CD14-positive monocyte (primary cell): ENCODE results near the gene PSEN1. TPM values are rescaled to one million over a fixed set of nuclear protein-coding genes. Genes with fewer than 3 reads are reported as not detected.
A peak's percentile ranks its signal among the peaks of the same experiment; 100 is the strongest.

Source experiments
- DNase-seq, 3 donors: peaks; one replicate each; pipeline ENCODE4 v3.0.0-alpha.2; 2011 to 2022
- H2AFZ ChIP-seq: 2 replicates; pipeline ENCODE4 v1.6.0; 2012; ENCODE audit warnings: mild to moderate bottlenecking, low read depth, low read length, inconsistent platforms; ENCODE audit not compliant: insufficient read depth, poor library complexity, severe bottlenecking
- H3K27ac ChIP-seq, 2 donors: 1 replicate in 1 of 2; 2 replicates in 1 of 2; pipeline ENCODE4 v1.5.1; 2012 to 2013; ENCODE audit warnings: low read length in 2 of 2, control low read depth in 1 of 2, inconsistent platforms in 1 of 2, low read depth in 1 of 2, mild to moderate bottlenecking in 1 of 2
- H3K27me3 ChIP-seq, 2 donors: one replicate each; pipeline versions ENCODE4 v1.6.0 to v1.6.1; 2011 to 2013; ENCODE audit warnings: low read length in 2 of 2; ENCODE audit not compliant: control insufficient read depth in 2 of 2, insufficient read depth in 2 of 2
- H3K36me3 ChIP-seq, 2 donors: replicated peaks in 1 of 2; 1 replicate in 1 of 2; 2 replicates in 1 of 2; pipeline versions ENCODE4 v1.5.1 to v1.6.1; 2012 to 2013; ENCODE audit warnings: low read length in 2 of 2, control low read depth in 1 of 2, inconsistent platforms in 1 of 2, mild to moderate bottlenecking in 1 of 2; ENCODE audit not compliant: insufficient read depth in 2 of 2, control insufficient read depth in 1 of 2
- H3K4me1 ChIP-seq, 2 donors: 1 replicate in 1 of 2; 2 replicates in 1 of 2; pipeline versions ENCODE4 v1.5.1 to v1.6.1; 2012 to 2013; ENCODE audit warnings: low read length in 2 of 2, control low read depth in 1 of 2, inconsistent platforms in 1 of 2, mild to moderate bottlenecking in 1 of 2, moderate library complexity in 1 of 2; ENCODE audit not compliant: insufficient read depth in 2 of 2, control insufficient read depth in 1 of 2
- H3K4me2 ChIP-seq: replicated peaks from 2 replicates; pipeline ENCODE3; 2012; ENCODE audit warnings: low read length, moderate library complexity, mild to moderate bottlenecking; ENCODE audit not compliant: poor library complexity, severe bottlenecking; ENCODE audit errors: extremely low read depth
- H3K4me3 ChIP-seq, 3 experiments: fragments of 200-600 bp in 1 of 3; sonication (generic) in 1 of 3; replicated peaks in 1 of 3; 1 replicate in 2 of 3; 2 replicates in 1 of 3; pipeline ENCODE4 v1.5.1; 2011 to 2013; ENCODE audit warnings: low read length in 3 of 3, mild to moderate bottlenecking in 3 of 3, control low read depth in 2 of 3, low read depth in 2 of 3, inconsistent platforms in 1 of 3, moderate library complexity in 1 of 3
- H3K79me2 ChIP-seq: 2 replicates; pipeline ENCODE4 v1.6.0; 2012; ENCODE audit warnings: mild to moderate bottlenecking, control low read depth, inconsistent platforms, low read length, moderate library complexity; ENCODE audit not compliant: insufficient read depth
- H3K9ac ChIP-seq: 2 replicates; pipeline ENCODE4 v1.6.0; 2017; ENCODE audit warnings: low read length, mild to moderate bottlenecking; ENCODE audit not compliant: insufficient read depth, poor library complexity, severe bottlenecking
- H3K9me3 ChIP-seq, 2 donors: replicated peaks in 1 of 2; 1 replicate in 1 of 2; 2 replicates in 1 of 2; pipeline versions ENCODE4 v1.5.1 to v1.6.1; 2012 to 2013; ENCODE audit warnings: low read length in 2 of 2, control low read depth in 1 of 2; ENCODE audit not compliant: control insufficient read depth in 1 of 2, insufficient read depth in 1 of 2
- H4K20me1 ChIP-seq: 2 replicates; pipeline ENCODE4 v1.6.0; 2012; ENCODE audit warnings: mild to moderate bottlenecking, low read length, control low read depth, moderate library complexity; ENCODE audit not compliant: insufficient read depth
- H3K27ac Mint-ChIP-seq, 7 donors: one replicate each; pipeline ENCODE4 v1.8.0; 2020; ENCODE audit warnings: mild to moderate bottlenecking in 7 of 7, mixed read lengths in 7 of 7, moderate library complexity in 6 of 7, inconsistent platforms in 2 of 7
- H3K27me3 Mint-ChIP-seq, 3 donors: one replicate each; pipeline ENCODE4 v1.8.0; 2021 to 2022; ENCODE audit warnings: low read depth in 3 of 3, mild to moderate bottlenecking in 3 of 3, mixed read lengths in 3 of 3, moderate library complexity in 3 of 3, inconsistent platforms in 1 of 3
- H3K36me3 Mint-ChIP-seq, 2 donors: one replicate each; pipeline ENCODE4 v1.8.0; 2020; ENCODE audit warnings: mixed read lengths in 2 of 2, inconsistent platforms in 1 of 2, mild to moderate bottlenecking in 1 of 2
- H3K4me1 Mint-ChIP-seq: one replicate; pipeline ENCODE4 v1.8.0; 2020; ENCODE audit warnings: mild to moderate bottlenecking, mixed read lengths
- H3K4me3 Mint-ChIP-seq, 2 donors: one replicate each; pipeline ENCODE4 v1.8.0; 2020; ENCODE audit warnings: mild to moderate bottlenecking in 2 of 2, mixed read lengths in 2 of 2, moderate library complexity in 1 of 2
- H3K9me3 Mint-ChIP-seq, 7 donors: one replicate each; pipeline ENCODE4 v1.8.0; 2020 to 2022; ENCODE audit warnings: mixed read lengths in 7 of 7, mild to moderate bottlenecking in 6 of 7, moderate library complexity in 6 of 7, inconsistent platforms in 2 of 7
- WGBS: methylation state at CpG from one replicate; pipeline ENCODE4 v1.1.5; 2013; ENCODE audit warnings: missing lambda C conversion rate; ENCODE audit not compliant: insufficient coverage; 5-methylcytosine and 5-hydroxymethylcytosine counted together
- intact Hi-C, 2 donors: fragments of 100-400 bp; cut with micrococcal nuclease; formaldehyde crosslinking; loops; one replicate each; pipeline versions ENCODE4 v1.15.0 to v1.15.1; 2023
- polyA plus RNA-seq, 3 donors: library from polyadenylated mRNA; depleted of rRNA in 1 of 3; unstranded in 2 of 3; stranded (reverse) in 1 of 3; fragments of 300-500 nt in 2 of 3; fragments of >200 nt in 1 of 3; fragmentation: Illumina TruSeq in 2 of 3; gene quantifications; 1 replicate in 2 of 3; 2 replicates in 1 of 3; pipeline ENCODE4 v1.2.3, GENCODE V29; 2012 to 2021
- small RNA-seq: library from RNA; depleted of rRNA; stranded (forward); fragments of <200 nt; gene quantifications from one replicate; pipeline ENCODE3, GENCODE V24; 2012; ENCODE audit warnings: low read depth; ENCODE audit not compliant: insufficient read length
- TF ChIP-seq, protein P1 (sequence below): fragments of 200-600 bp; IDR thresholded peaks from one replicate; pipeline ENCODE4 v1.8.0; 2022; ENCODE audit warnings: antibody characterized with exemption, mild to moderate bottlenecking

PSEN1 gene
- polyA plus RNA-seq, 3 donors, result 42.4 to 130 (median 85.6) TPM

DNA sequence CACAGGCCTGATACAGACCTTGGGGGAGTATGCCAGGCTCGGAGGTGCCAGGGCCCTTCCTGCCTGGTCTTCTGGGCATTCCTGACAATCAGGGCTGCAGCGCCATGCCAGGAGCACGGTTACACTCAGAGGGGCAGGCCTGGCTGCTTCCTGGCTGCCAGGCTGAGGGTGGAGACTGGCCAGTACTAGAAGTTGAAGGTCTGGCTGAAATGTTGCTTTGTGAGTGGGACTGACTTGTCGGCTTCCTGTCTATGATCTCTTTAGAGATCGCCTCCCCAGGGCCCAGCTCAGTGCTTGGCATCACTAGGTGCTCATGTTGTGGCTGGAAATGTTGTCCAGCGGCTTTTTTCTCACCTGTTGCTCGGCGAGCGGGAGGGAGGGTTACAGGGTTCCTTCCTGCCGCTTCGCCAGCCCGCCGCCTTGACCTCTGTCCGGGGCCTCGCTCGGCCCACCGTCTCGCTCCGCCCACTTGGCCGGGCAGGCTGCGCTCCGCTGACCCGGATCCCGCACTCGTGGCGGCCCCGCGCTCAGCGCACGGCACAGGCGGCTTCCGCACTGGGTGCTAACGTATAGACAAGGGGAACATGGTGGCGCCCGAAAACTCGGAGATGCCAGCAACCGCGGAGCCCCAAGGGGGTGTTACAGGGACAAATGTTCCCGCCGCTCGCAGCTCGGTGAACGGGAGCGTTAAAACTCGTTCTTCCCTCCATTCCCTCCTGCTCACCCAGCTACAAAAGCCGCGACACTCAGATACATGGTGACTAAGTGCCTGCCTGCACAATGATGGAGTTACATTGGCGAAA, 133.6 kb downstream of the PSEN1 start:
- peaks cover 48% of the 10 kb centered on the region for H4K20me1 ChIP-seq
- Mint-ChIP-seq H3K27ac (peak overlapping the region in 1 of 7 donors; percentile 21), H3K27me3 (peaks cover 3 to 13% (median 12%) of the 10 kb centered on the region in 3 donors), H3K9me3 (no peaks in the 10 kb centered on the region), H3K36me3 (peaks cover 34% of the 10 kb centered on the region in 2 donors), H3K4me3 (peak overlapping the region; percentile 48 to 89), H3K4me1 (peaks cover 17% of the 10 kb centered on the region)
- peak overlapping the region; percentile 64 for H3K4me2 ChIP-seq
- DNase-seq, result peak; percentile 21 to 24 (median 24)
- peaks cover 9 to 16% of the 10 kb centered on the region in 2 donors for H3K4me1 ChIP-seq
- H3K36me3 ChIP-seq, result peaks cover 19 to 31% of the 10 kb centered on the region in 2 donors
- H3K79me2 ChIP-seq, result no peaks in the 10 kb centered on the region
- WGBS, result 5% methylated on average over 46 of the region's 48 CpGs
- H3K27me3 ChIP-seq, result no peaks in the 10 kb centered on the region
- TF ChIP-seq, protein P1, sequence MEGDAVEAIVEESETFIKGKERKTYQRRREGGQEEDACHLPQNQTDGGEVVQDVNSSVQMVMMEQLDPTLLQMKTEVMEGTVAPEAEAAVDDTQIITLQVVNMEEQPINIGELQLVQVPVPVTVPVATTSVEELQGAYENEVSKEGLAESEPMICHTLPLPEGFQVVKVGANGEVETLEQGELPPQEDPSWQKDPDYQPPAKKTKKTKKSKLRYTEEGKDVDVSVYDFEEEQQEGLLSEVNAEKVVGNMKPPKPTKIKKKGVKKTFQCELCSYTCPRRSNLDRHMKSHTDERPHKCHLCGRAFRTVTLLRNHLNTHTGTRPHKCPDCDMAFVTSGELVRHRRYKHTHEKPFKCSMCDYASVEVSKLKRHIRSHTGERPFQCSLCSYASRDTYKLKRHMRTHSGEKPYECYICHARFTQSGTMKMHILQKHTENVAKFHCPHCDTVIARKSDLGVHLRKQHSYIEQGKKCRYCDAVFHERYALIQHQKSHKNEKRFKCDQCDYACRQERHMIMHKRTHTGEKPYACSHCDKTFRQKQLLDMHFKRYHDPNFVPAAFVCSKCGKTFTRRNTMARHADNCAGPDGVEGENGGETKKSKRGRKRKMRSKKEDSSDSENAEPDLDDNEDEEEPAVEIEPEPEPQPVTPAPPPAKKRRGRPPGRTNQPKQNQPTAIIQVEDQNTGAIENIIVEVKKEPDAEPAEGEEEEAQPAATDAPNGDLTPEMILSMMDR, result no peak
- intact Hi-C loops, result no loop called here
- H3K9ac ChIP-seq, result no peak overlapping the region
- H3K27ac ChIP-seq, result no peak overlapping the region
- H3K9me3 ChIP-seq, result no peaks in the 10 kb centered on the region
- H3K4me3 ChIP-seq, result peak overlapping the region in 2 of 3 experiments; percentile 4 to 61
- no peak overlapping the region for H2AFZ ChIP-seq

DNA sequence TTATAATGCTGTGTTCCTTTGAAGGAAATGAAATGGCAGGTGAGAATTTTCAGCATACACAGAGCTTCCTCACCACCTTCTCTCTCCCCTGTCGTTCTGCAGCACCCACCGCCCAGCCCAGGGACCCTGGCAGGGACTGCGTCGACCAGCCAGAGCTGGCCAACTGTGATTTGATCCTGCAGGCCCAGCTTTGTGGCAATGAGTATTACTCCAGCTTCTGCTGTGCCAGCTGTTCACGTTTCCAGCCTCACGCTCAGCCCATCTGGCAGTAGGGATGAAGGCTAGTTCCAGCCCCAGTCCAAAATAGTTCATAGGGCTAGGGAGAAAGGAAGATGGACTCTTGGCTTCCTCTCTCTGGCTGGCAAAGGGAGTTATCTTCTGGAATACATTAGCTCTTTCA, 136.1 kb downstream of the PSEN1 start:
- no peaks in the 10 kb centered on the region for H3K9me3 Mint-ChIP-seq
- H3K4me3 Mint-ChIP-seq, result no peak overlapping the region
- 100% methylated on average over 3 of the region's 6 CpGs for WGBS
- Histone ChIP-seq H3K4me2 (no peak overlapping the region), H3K27ac (no peak overlapping the region), H3K9ac (no peak overlapping the region), H4K20me1 (peaks cover 73% of the 10 kb centered on the region), H3K4me1 (peaks cover 9 to 16% of the 10 kb centered on the region in 2 donors), H3K27me3 (no peaks in the 10 kb centered on the region), H3K79me2 (no peaks in the 10 kb centered on the region), H3K9me3 (no peaks in the 10 kb centered on the region), H3K36me3 (peaks cover 43 to 56% of the 10 kb centered on the region in 2 donors), H2AFZ (no peak overlapping the region), H3K4me3 (no peak overlapping the region)
- DNase-seq, result no peak
- intact Hi-C loops, result no loop called here
- peaks cover 56 to 57% of the 10 kb centered on the region in 2 donors for H3K36me3 Mint-ChIP-seq
- H3K4me1 Mint-ChIP-seq, result peaks cover 17% of the 10 kb centered on the region
- H3K27me3 Mint-ChIP-seq, result peaks cover 6 to 13% (median 11%) of the 10 kb centered on the region in 3 donors
- H3K27ac Mint-ChIP-seq, result no peak overlapping the region
- TF ChIP-seq, protein P1, result no peak

Small RNAs within 50 kb of the gene (small RNA-seq; reads per million reads assigned to genes)
- not detected for gene AC004858.1
- not detected for gene RNU6-419P

Other genes with a start within 250 kb of the PSEN1 start
- under 1 TPM in 2 of 3 donors, not detected in 1; 0.33 to 0.39 TPM for gene DPF3, start 242.4 kb upstream of the PSEN1 start, polyA plus RNA-seq
- gene DCAF4, start 210.0 kb upstream of the PSEN1 start, polyA plus RNA-seq, result 1 to 10 TPM; 1.1 to 7.2 (median 2.3) TPM
- gene ZFYVE1, start 109.4 kb upstream of the PSEN1 start, polyA plus RNA-seq, result 10 to 100 TPM in 1 of 3 donors, 1 to 10 TPM in 2; 4.9 to 18.6 (median 5.3) TPM
- 10 to 100 TPM; 15.6 to 46.5 (median 25.2) TPM for gene RBM25, start 78.0 kb upstream of the PSEN1 start, polyA plus RNA-seq
- gene PAPLN, start 101.0 kb downstream of the PSEN1 start, polyA plus RNA-seq, result 1 to 10 TPM in 1 of 3 donors, under 1 TPM in 2; 0.58 to 2.8 (median 0.73) TPM